RPMI8226 (cell line): Measurements from ENCODE around the gene MON1B.
"Not testable (repeated sequence)": the region's sequence is repeated elsewhere in the genome, so short reads cannot be mapped to it uniquely, and the experiment has no call there.

Experiments
- DNase-seq: peaks from one replicate; pipeline ENCODE4 v3.0.0-alpha.2; 2015

Gene MON1B

DNA sequence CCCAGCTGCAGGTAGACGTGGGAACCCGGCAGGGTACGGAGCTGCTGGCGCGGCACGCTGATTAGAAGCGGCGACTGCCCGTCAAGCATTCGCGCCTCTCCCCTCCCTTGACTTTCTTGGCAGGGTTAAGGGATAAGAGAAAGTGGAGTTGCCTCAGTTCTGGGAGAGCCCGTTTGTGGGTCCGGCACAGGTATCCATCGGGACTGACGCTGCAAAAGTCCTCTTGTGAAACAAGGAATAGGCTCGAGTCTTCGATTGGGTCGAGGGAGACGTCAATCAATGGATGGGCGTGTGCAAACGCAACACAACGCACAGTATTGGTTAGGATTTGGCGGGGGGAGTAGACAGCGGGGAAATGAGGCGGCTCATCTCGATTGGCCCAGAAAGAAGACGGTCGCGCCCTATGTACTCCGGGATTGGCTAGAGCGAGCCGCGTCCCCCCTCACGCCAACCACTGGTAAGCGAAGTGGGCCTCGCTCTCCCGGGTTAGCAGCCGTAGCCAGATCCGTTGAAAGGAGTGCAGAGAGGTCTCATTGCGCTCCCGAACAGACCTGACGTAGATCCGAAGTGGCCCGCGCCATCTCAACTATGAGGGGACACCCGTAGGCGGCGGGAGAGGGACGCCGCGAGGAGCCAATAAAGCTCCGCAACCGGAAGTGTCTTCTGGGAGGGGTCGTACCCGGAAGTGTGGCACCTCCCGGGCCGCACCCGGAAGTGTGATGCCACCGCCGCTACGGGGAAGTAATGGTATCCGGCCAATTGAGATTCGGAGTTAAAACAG is at the start of gene MON1B:
Gene MON1B, plus strand, starts transcription at position 713 of the 781 bp plus-strand sequence. CDS start 296 bp downstream, outside the sequence.
- peak; percentile 98 for DNase-seq

DNA sequence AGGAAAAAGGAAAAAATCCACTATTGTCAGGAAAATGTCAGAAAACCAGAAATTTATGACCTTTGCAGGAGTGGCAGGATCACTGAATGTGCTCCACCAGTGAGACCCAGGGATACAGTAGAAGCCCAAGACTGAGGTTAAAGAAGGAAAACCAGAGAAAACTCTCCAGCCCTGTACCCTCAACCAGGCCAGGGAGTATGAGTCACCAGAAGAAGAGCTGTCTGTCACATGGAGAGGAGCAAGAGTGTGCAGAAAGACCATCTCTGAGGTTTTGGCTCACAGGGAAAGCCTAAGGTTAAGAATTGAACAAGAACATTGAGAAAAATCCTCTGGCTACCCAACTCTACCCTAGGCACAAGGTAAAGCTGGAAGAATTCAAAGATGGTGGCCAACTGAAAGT is 47.6 kb upstream of the MON1B start:
- DNase-seq: no peak

DNA sequence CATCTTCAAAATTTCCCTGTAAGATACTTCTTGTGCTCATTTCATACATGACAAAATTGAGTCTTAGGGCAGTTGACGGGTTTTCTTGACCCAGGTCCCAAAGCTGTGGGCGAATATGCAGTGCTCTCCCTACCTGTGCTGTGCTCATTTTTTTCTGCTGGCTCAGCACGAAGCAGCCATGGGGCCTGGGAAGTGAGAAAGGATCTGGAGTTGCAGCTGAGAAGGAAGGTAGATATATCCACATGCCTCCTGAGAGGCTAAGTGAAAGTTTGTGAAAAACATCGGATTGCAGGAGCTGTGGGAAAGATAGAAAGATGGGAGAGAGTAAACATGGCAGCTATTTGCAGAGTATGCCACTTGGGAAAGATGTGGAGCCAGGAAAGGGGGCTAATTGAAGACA is 42.9 kb upstream of the MON1B start:
- DNase-seq: no peak

DNA sequence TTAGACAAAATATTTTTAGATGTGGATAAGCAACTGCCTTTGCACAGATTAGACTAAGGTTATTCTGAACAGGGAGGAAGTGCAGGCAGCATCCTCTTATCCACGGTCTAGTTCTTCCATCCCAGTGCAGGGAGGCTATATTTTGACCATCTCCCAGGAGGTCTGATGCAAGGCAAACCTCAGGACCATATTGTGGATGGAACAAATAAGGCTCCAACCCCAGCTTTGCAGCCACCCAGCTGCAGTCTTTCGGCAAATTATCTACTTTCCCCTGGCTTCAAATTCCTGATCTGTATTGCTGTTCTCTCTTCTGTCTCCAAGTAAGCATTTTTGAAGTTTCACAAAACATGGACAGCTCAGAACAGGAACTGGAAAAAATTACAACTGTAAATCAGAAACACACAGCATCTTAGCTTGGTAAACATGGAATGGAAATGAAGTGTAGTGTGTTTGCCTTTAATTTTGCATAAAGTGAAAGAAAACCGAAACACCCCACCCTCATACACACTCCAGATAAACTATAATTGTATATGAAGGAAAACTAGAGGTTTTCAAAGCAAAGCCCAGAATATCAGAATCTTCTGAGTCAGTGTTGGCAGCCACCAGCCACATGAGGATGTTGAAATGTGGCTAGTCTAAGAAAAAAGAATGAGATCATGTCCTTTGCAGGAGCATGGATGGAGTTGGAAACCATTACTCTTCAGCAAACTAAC is 33.5 kb upstream of the MON1B start:
- no peak for DNase-seq

DNA sequence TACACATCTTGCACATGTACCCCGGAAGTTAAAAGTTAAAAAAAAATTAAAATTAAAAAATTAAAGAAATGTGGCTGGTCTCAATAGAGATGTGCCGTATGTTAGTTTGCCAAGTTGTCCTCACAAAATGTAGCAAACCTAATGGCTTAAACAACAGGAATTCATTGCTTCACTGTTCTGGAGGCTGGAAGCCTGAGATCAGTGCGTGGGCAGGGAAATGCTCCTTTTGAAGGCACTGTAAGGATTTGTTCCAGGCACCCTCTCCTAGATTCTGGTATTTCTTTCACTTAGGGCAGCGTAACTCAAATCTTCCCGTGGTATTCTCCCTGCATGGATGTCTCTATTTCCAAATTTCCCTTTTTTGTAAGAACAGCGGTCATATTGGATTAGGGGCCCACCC is 32.7 kb upstream of the MON1B start:
- DNase-seq: no peak

DNA sequence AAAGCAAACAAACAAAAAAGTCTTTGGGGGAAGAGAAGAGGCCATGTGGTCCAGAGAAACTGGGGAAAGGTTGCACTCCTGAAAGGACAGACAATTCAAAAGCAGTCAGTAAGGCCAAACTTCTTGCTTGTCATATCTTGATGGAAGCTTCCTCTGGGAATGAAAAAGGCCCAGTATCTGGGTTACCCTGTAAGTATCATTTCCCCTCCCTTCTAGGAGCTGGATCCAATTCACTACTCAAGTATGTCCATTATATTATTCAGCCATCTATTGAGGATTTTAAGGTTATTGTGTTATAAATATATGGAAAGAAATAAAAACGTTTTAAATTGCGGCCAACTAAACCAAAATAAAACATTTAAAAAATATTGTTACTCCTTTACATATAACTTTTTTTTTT is 26.0 kb upstream of the MON1B start:
- DNase-seq: no peak

DNA sequence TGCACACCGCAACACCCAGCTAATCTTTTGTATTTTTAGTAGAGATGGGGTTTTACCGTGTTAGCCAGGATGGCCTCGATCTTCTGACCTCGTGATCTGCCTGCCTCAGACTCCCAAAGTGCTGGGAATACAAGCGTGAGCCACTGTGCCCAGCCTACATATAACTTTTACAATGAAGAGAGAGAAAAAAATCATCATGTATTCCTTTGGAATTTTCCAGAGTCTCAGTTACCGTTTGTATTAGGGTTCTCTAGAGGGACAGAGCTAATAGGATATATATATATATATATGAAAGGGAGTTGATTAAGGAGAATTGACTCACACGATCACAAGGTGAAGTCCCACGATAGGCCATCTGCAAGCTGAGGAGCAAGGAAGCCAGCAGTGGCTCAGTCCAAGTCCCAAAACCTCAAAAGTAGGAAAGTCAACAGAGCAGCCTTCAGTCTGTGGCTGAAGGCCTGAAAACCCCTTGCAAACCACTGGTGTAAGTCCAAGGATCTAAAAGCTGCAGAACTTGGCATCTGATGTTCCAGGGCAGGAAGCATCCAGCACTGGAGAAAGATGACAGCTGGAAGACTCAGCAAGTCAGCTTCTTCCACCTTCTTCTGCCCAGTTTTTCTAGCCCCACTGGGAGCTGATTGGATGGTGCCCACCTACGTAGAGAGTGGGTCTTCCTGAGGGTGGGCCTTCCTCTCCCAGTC is 25.3 kb upstream of the MON1B start:
- DNase-seq: not testable (repeated sequence)

DNA sequence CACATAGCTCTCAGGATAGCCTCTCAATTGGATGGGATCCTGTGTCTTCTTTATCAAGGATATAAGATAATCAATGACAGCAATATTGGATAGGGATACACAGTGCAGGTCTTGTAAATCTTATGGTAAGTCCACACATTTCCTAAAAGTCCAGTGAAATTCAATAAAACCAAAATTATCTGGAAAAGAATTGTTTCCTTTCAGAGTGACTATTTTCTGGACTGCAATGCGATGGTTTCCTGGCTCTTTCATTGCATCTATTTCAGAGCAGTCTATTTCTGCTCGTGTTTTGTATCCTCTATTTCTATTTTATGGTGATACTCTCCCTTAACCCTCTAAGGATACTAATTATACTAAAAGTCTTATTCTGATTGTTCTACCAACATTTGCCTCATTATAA is 24.3 kb upstream of the MON1B start:
- no peak for DNase-seq

DNA sequence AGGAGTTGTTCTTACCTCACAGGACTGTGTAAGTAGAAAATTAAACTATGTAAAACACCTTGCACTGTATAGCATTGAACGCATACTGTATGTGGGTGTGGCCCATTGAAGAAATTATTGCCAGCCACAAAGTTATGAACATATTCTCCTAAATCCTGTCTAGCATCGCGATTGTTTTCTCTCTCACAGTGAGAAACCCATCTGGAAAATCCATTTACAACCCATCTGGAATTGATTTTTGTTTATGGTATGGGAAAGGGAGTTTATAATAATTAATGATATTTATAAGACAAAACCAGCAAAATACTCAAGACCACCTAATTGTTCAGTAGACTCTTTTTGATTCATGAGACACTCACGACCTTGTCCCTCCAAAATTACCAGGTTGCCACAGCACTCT is 22.1 kb upstream of the MON1B start:
- no peak for DNase-seq

DNA sequence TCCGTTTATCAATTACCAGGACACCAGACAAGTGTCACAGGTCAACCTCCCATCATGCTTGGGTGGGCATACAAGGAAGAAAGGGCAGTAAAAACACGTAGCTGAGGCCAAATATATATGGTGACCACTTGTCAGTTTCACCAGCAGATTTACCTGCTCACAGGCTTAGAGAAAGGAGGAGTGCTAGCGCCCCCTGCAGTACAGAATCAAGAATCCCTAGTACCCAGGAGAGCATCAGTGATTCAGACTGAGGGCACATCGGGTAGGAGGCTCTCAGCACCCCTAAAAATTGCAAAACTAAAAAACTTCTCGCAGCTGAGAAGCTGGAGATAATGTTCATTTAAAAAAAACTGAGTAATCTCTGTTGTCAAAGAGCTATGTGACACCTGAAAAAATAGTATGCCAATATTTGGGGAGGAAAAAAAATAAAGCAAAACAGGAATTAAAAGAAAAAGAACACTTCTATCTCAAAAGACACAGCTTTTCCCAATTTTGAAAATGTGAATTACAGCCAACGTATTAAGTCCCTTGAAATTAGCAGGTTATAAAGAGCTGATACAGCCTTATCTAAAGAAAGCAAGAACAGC is 21.2 kb upstream of the MON1B start:
- peak; percentile 71 for DNase-seq

DNA sequence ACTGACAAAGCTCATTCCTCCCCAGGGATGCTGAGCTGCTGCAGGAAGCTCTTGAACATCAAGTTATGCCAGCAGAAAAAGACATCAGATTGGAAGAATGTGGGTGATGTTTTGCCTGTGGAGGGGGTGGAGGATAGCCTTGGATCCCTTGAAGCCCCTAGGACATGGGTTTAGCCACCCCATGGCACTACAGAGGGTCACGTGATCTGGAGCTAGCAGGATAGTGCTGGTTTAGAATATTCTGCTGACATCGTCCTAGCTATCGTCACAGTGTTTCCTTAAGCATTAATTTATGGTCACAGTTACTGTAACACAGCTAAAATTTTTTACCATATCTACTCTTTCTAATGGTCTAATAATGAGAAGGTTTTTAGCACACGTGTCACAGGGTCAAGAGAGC is 20.2 kb upstream of the MON1B start:
- DNase-seq: no peak

DNA sequence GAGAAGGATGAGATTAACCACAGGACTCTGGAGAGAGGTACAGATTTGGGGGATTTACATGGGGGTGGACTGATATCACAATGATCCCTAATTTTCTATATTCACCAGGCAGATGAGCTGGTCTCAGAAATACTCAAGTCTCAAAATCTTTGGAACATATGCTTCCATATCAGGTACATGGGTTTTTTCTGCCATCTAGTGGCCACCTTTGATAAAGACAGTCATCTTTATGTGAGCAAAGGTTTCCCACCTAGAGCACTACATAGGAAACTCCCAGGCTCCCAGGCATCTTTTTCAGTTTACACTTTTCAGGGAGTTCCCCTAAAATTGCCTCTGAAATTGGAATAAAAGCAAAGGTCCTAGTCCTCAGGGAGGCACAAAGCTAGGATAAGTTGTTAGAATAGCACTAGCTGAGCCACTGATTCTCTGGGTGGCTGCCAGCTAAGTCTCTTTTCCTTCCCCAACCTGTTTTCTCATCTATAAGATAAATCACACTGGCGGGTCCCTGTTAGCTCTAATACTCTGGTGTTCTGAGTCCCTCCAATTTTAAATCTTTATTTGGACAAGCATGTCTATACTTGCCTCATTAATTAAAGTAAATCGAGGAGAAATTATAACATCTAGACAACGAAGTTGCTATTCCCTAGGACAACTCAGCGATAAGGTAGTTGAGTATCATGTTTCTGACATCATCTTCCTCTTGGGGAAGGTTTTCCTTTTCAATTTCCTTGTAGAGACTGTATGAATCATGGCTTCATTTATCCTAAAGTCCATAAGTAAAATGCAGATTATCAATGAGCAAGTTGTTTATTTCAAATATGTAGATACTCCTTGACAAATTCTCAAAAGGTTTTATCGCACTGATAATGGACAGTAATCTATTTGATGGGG is 19.0 kb upstream of the MON1B start:
- DNase-seq: peak; percentile 79

DNA sequence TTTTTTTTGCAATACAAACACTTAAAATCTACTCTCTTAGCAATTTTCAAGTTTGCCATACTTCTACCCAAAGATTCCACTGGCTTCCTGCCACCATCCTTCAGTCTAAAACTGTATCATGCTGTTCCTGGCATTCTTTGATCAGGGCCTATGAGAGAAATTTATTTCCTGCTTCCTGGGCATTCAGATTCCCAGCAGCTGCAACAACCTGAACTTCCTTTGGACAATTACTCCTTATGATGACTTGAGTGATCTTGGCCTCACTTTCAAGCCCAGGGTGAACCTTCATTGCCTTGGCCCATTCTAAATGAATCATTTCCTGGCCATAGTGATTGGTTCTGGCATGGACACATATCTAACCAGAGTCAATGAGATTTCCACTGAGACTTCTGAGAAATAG is 18.0 kb upstream of the MON1B start:
- DNase-seq: no peak

DNA sequence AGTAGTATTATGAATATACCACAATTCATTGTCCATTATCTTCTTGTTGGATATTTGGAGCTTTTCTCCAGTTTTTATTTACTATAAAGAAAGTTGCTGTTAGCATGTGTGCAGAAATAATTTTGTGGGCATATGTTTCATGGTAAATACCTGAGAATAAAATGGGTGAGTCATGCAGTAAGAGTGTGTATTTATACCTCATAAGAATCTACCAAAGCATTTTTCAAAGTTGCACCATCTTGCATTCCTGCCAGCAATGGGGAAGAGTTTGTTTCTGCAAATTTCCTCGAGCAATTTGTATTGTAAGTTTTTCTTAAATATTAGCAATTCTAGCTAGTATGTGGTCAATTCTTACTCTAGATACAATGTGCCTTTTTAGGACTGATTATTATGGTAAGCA is 7.9 kb upstream of the MON1B start:
- DNase-seq: peak; percentile 16

DNA sequence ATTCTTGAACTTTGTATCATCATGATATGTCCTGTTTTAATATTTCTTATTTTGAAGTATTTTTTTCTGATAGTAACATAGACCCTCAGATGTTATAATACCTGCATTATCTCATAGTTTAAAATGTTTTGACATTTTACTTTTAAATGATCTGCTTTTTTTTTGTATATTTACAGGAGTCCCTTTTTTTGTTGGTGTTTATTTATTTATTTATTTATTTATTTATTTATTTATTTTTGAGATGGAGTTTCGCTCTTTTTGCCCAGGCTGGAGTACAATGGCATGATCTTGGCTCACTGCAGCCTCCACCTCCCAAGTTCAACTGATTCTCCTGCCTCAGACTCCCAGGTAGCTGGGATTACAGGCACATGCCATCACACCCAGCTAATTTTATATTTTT is 4.7 kb upstream of the MON1B start:
- not testable (repeated sequence) for DNase-seq

DNA sequence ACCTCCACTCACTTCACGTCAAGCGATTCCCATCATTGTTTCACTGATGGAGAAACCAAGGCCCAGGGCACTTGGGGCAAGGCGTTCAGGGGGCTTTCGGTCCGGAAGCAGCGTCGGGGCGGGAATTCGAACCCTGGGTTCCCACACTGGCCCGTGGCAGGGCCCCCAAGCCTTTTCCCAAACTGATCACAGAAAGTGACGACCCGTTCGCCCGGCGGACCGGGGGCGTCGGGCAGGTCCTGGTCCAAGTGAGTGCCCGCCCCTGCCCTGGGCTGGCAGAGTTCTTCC is 856 bp upstream of the MON1B start:
- DNase-seq: no peak

DNA sequence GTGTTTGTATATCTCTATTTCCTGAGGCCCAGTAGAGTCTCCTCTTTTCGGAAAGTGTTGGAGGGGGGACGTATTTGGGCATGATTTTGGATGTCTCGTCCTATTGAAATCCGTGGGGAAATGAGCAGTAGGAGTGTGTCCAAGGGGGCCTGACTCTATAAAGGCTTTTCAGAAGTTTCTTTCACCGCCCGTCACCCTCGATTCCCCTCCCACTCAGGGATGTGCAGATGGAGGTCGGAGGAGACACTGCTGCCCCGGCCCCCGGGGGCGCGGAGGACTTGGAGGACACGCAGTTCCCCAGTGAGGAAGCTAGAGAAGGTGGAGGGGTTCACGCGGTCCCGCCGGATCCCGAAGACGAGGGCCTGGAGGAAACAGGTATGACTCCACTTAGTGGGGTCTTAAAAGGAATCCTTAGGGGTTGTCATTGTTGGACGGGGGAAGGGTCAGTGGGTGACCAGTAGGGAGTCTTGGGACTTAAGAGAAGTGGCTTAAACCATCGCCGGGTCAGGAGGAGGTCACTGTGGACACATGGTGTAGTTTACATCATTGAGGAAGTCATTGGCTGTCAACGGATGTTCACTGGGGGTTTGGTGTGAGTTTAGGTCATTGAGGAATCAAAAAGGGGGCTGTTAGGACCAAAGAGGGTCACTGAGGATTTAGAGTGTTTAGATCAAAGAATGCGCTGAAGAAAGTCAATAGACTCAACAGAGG is 424 bp downstream of the MON1B start:
- peak; percentile 43 for DNase-seq

DNA sequence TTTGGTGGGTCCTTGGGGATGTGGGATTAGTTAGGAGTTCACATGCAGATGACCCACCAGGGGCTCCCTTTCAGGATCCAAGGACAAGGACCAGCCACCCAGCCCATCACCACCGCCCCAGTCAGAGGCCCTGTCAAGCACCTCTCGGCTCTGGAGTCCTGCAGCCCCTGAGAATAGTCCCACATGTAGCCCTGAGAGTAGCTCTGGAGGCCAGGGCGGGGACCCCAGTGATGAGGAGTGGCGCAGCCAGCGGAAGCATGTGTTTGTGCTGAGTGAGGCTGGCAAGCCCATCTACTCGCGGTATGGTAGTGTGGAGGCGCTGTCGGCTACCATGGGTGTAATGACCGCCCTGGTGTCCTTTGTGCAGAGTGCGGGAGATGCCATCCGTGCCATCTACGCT is 2.4 kb downstream of the MON1B start:
- no peak for DNase-seq

DNA sequence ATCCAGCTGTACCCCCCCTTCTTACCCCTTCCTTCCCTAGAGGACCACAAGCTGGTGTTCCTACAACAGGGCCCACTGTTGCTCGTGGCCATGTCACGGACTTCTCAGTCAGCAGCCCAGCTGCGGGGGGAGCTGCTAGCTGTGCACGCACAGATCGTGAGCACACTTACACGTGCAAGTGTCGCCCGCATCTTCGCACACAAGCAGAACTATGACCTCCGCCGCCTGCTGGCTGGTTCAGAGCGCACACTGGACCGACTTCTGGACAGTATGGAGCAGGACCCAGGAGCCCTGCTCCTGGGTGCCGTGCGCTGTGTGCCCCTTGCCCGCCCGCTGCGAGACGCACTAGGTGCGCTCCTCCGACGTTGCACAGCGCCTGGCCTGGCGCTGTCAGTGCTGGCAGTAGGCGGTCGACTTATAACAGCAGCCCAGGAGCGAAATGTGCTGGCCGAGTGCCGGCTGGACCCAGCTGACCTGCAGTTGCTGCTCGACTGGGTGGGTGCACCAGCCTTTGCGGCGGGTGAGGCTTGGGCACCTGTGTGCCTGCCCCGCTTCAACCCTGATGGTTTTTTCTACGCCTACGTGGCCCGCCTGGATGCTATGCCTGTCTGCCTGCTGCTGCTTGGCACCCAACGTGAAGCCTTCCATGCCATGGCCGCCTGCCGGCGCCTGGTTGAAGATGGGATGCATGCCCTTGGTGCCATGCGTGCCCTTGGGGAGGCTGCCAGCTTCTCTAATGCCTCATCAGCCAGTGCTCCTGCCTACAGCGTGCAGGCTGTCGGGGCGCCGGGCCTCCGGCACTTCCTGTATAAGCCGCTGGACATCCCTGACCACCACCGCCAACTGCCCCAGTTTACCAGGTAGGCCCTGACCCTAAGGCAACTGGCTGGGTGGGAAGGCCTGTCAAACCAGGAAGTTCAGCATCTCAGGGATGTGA is 3.6 kb downstream of the MON1B start:
- DNase-seq: no peak

DNA sequence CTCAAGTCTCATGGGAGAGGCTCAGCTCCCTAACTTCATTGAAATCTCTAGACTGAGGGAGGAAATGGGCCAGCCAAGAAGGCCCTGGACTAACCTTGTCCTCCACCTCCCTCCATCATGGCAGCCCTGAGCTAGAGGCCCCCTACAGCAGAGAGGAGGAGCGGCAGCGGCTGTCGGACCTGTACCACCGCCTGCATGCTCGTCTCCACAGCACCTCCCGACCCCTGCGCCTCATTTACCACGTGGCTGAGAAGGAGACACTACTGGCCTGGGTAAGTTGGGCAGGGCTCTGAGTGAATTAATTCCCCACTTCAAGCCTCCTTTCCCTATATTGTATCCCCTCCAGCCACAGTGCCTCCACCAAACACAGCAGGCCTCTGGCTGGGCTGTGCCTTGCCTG is 4.4 kb downstream of the MON1B start:
- DNase-seq: no peak

DNA sequence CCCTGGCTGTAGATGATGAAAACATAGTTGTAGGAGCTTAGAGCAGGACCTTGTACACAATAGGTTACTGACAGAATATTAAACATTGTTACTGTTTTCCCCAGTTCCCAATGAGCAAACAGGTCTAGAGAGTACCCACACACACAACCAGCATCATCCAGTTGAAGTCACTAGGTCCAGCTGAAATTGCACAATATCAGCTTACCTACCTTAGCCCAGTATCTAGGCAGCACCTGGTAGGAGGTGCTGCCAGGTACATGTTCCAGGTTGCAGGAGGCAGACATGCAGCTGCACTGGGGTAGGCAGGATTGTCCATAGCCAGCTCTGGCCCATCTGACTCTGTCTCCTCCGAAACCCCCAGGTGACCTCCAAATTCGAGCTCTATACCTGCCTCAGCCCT is 6.8 kb downstream of the MON1B start:
- no peak for DNase-seq
